ENCODE measurements around the gene FAM171A1. TPM values are rescaled to one million over a fixed set of nuclear protein-coding genes. Genes with fewer than 3 reads are reported as not detected.

Gene FAM171A1
- total RNA-seq, 1 experiment from 2014 or later: 1.0 TPM

GRCh38 chr10:15176269-15176668 lies 194.8 kb downstream of the FAM171A1 start:
- CTCF ChIA-PET: interaction anchor here (1.5 kb wide), 1 partner anchor 10 kb away, joined by 4 read pairs; no protein-coding TSS in a partner anchor
- TF ChIP-seq, protein P1, sequence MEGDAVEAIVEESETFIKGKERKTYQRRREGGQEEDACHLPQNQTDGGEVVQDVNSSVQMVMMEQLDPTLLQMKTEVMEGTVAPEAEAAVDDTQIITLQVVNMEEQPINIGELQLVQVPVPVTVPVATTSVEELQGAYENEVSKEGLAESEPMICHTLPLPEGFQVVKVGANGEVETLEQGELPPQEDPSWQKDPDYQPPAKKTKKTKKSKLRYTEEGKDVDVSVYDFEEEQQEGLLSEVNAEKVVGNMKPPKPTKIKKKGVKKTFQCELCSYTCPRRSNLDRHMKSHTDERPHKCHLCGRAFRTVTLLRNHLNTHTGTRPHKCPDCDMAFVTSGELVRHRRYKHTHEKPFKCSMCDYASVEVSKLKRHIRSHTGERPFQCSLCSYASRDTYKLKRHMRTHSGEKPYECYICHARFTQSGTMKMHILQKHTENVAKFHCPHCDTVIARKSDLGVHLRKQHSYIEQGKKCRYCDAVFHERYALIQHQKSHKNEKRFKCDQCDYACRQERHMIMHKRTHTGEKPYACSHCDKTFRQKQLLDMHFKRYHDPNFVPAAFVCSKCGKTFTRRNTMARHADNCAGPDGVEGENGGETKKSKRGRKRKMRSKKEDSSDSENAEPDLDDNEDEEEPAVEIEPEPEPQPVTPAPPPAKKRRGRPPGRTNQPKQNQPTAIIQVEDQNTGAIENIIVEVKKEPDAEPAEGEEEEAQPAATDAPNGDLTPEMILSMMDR (IDR thresholded peaks at IDR 0.05; ENCODE audit: unreplicated experiment): no peak
- Mint-ChIP-seq H3K27ac (ENCODE audit: unreplicated experiment) (no peak overlapping the region), H3K27me3 (ENCODE audit: unreplicated experiment) (peaks cover 13% of the 10 kb centered on the region), H3K4me3 (ENCODE audit: low read depth, unreplicated experiment) (no peak overlapping the region), H3K9me3 (ENCODE audit: low read depth, unreplicated experiment) (no peaks in the 10 kb centered on the region), H3K4me1 (ENCODE audit: low read depth, unreplicated experiment) (peaks cover 8% of the 10 kb centered on the region), H3K36me3 (ENCODE audit: insufficient read depth, unreplicated experiment) (no peaks in the 10 kb centered on the region)
- BruUV-seq (replicated peaks): no TSS peak
- no peak for DNase-seq
- intact Hi-C loops (cut with micrococcal nuclease; ENCODE audit: unreplicated experiment): no loop called here

DNA sequence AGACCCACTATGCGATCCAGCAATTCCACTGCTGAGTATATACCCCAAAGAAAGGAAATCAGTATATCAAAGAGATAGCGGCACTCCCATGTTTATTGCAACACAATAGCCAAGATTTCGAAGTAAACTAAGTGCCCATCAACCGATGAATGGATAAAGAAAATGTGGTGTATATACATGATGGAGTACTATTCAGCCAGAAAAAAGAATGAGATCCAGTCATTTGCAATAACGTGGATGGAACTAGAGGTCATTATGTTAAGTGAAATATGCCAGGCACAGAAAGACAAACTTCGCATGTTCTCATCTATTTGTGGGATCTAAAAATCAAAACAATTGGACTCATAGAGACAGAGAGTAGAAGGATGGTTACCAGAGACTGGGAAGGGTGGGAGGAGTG lies 195.5 kb downstream of the FAM171A1 start:
- CTCF ChIA-PET: interaction anchor here (1.5 kb wide), 1 partner anchor 9 kb away, joined by 4 read pairs; no protein-coding TSS in a partner anchor
- no peaks in the 10 kb centered on the region for H3K36me3 Mint-ChIP-seq (ENCODE audit: insufficient read depth, unreplicated experiment)
- peaks cover 15% of the 10 kb centered on the region for H3K4me1 Mint-ChIP-seq (ENCODE audit: low read depth, unreplicated experiment)
- BruUV-seq (replicated peaks): no TSS peak
- intact Hi-C loops (cut with micrococcal nuclease; ENCODE audit: unreplicated experiment): no loop called here
- H3K27me3 Mint-ChIP-seq (ENCODE audit: unreplicated experiment): peaks cover 6% of the 10 kb centered on the region
- TF ChIP-seq, protein P1 (IDR thresholded peaks at IDR 0.05; ENCODE audit: unreplicated experiment): no peak
- DNase-seq: no peak
- no peaks in the 10 kb centered on the region for H3K9me3 Mint-ChIP-seq (ENCODE audit: low read depth, unreplicated experiment)
- H3K27ac Mint-ChIP-seq (ENCODE audit: unreplicated experiment): no peak overlapping the region
- H3K4me3 Mint-ChIP-seq (ENCODE audit: low read depth, unreplicated experiment): no peak overlapping the region

DNA sequence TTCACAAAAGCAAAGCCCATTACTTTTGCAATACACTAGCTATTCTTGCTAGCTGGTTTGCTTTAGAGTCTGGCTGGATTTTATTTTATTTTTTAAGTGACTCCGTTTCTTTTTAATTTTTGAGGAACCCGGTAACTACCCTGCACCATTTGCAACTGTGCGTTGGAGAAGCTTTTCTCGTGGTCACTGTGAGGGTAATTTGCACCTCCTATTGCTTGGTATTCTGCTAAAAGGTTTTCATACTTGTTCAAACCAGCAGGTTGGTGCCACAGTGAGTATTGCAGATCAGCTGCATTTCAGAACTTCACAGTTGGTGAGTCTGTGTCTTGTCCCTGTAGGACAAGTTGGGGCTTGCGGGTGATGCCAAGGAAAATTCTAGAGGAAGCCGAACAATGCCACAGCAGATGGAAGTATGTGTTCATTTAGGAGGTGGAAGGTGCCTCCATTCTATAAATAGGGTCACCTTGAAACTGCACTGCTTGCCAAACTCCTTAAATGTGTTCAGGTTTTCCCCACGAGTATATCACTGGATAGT lies 198.7 kb downstream of the FAM171A1 start:
- intact Hi-C loops (cut with micrococcal nuclease; ENCODE audit: unreplicated experiment): no loop called here
- no peaks in the 10 kb centered on the region for H3K27me3 Mint-ChIP-seq (ENCODE audit: unreplicated experiment)
- CTCF ChIA-PET: no interaction called here
- H3K9me3 Mint-ChIP-seq (ENCODE audit: low read depth, unreplicated experiment): no peaks in the 10 kb centered on the region
- H3K4me3 Mint-ChIP-seq (ENCODE audit: low read depth, unreplicated experiment): no peak overlapping the region
- no peak overlapping the region for H3K27ac Mint-ChIP-seq (ENCODE audit: unreplicated experiment)
- peaks cover 32% of the 10 kb centered on the region for H3K4me1 Mint-ChIP-seq (ENCODE audit: low read depth, unreplicated experiment)
- H3K36me3 Mint-ChIP-seq (ENCODE audit: insufficient read depth, unreplicated experiment): peaks cover 13% of the 10 kb centered on the region
- TF ChIP-seq, protein P1 (IDR thresholded peaks at IDR 0.05; ENCODE audit: unreplicated experiment): no peak
- no peak for DNase-seq
- no TSS peak for BruUV-seq (replicated peaks)

GRCh38 chr10:15169555-15170401 lies 201.3 kb downstream of the FAM171A1 start:
- no peak overlapping the region for H3K4me3 Mint-ChIP-seq (ENCODE audit: low read depth, unreplicated experiment)
- CTCF ChIA-PET: interaction anchor here (0.6 to 1.1 kb wide), 4 partner anchors 16 to 82 kb away, joined by 3 to 6 read pairs (median 4); no protein-coding TSS in a partner anchor
- H3K36me3 Mint-ChIP-seq (ENCODE audit: insufficient read depth, unreplicated experiment): peaks cover 15% of the 10 kb centered on the region
- no peaks in the 10 kb centered on the region for H3K9me3 Mint-ChIP-seq (ENCODE audit: low read depth, unreplicated experiment)
- TF ChIP-seq, protein P1 (IDR thresholded peaks at IDR 0.05; ENCODE audit: unreplicated experiment): no peak
- DNase-seq: no peak
- intact Hi-C loops (cut with micrococcal nuclease; ENCODE audit: unreplicated experiment): loop anchor here (2.0 kb wide), 1 partner anchor 31 kb away; no protein-coding TSS in a partner anchor
- H3K4me1 Mint-ChIP-seq (ENCODE audit: low read depth, unreplicated experiment): peaks cover 43% of the 10 kb centered on the region
- no peaks in the 10 kb centered on the region for H3K27me3 Mint-ChIP-seq (ENCODE audit: unreplicated experiment)
- H3K27ac Mint-ChIP-seq (ENCODE audit: unreplicated experiment): no peak overlapping the region
- BruUV-seq (replicated peaks): no TSS peak

Data from Calu3 (cell line).